ENCODE results near the gene DHRS9. TPM values are rescaled to one million over a fixed set of nuclear protein-coding genes. Genes with fewer than 3 reads are reported as not detected.

The DHRS9 gene
- total RNA-seq, 1 experiment from 2014 or later = 0.22 TPM

- H3K9me2 ChIP-seq (replicated peaks; ENCODE audit: low read length) = no peaks in the 10 kb centered on the region; the same call in 1 of the 2 replicates
- ATAC-seq = no peak
Measured at GRCh38 chr2:169082995-169083394, 13.6 kb downstream of the DHRS9 start.

GRCh38 chr2:169086893-169087467 lies 17.6 kb downstream of the DHRS9 start:
- intact Hi-C loops (cut with micrococcal nuclease) = no loop called here
- BruUV-seq (replicated peaks) = no TSS peak
- H3K9ac ChIP-seq (ENCODE audit: low read length) = no peak overlapping the region
- no peaks in the 10 kb centered on the region; the same call in 1 of the 2 replicates for H3K36me3 ChIP-seq (ENCODE audit: low read depth, low read length)
- no peaks in the 10 kb centered on the region for H4K20me1 ChIP-seq (ENCODE audit: low read length)
- H3K9me2 ChIP-seq (replicated peaks; ENCODE audit: low read length) = no peaks in the 10 kb centered on the region; the same call in 1 of the 2 replicates
- TF ChIP-seq EZH2 (IDR thresholded peaks at IDR 0.05; ENCODE audit: low read length, unreplicated experiment) (no peak), EZH2phosphoT487 (IDR thresholded peaks at IDR 0.05; ENCODE audit: borderline replicate concordance, low read length) (no peak)
- ATAC-seq (peak; percentile 35), DNase-seq (peak; percentile 85)
- peak overlapping the region; percentile 58 for H3K27ac ChIP-seq (ENCODE audit: low read length)
- H3K4me1 ChIP-seq (ENCODE audit: insufficient read depth, low read length) = peaks cover 22% of the 10 kb centered on the region
- 0 out of 2 replicates have a peak, but pooled peaks cover 8% of the 10 kb centered on the region for H3K9me3 ChIP-seq (ENCODE audit: low read length)
- POLR2A ChIA-PET (ENCODE audit: unreplicated experiment) = no interaction called here
- no peaks in the 10 kb centered on the region for H3K27me3 ChIP-seq (ENCODE audit: low read length)
- H2AFZ ChIP-seq (ENCODE audit: low read length) = no peak overlapping the region
- CTCF ChIA-PET = no interaction called here
- H3K4me3 ChIP-seq (ENCODE audit: low read length) = no peak overlapping the region
- H3K4me2 ChIP-seq (ENCODE audit: low read length) = 0 out of 2 replicates have a peak overlapping the region, but pooled peaks have one; percentile 5
- no peaks in the 10 kb centered on the region for H3K79me2 ChIP-seq (ENCODE audit: low read length)
- H3F3A ChIP-seq (ENCODE audit: low read length, unreplicated experiment) = no peaks in the 10 kb centered on the region

More at GRCh38 chr2:169082995-169083394, 13.6 kb downstream of the DHRS9 start:
- H3K27ac ChIP-seq (ENCODE audit: low read length) = no peak overlapping the region
- H3K4me2 ChIP-seq (ENCODE audit: low read length) = no peak overlapping the region
- no peak overlapping the region for H2AFZ ChIP-seq (ENCODE audit: low read length)
- intact Hi-C loops (cut with micrococcal nuclease) = no loop called here
- CTCF ChIA-PET = no interaction called here
- no peaks in the 10 kb centered on the region; the same call in 1 of the 2 replicates for H3K36me3 ChIP-seq (ENCODE audit: low read depth, low read length)
- H3K9me3 ChIP-seq (ENCODE audit: low read length) = 0 out of 2 replicates have a peak, but pooled peaks cover 8% of the 10 kb centered on the region
- no peaks in the 10 kb centered on the region for H3K79me2 ChIP-seq (ENCODE audit: low read length)
- H3K27me3 ChIP-seq (ENCODE audit: low read length) = no peaks in the 10 kb centered on the region
- H4K20me1 ChIP-seq (ENCODE audit: low read length) = no peaks in the 10 kb centered on the region
- H3K4me3 ChIP-seq (ENCODE audit: low read length) = no peak overlapping the region
- POLR2A ChIA-PET (ENCODE audit: unreplicated experiment) = no interaction called here
- H3F3A ChIP-seq (ENCODE audit: low read length, unreplicated experiment) = no peaks in the 10 kb centered on the region
- DNase-seq = no peak
- H3K4me1 ChIP-seq (ENCODE audit: insufficient read depth, low read length) = peaks cover 19% of the 10 kb centered on the region
- no peak overlapping the region for H3K9ac ChIP-seq (ENCODE audit: low read length)
- no peak for TF ChIP-seq EZH2phosphoT487 (IDR thresholded peaks at IDR 0.05; ENCODE audit: borderline replicate concordance, low read length)
- no peak for TF ChIP-seq CTCF (conservative IDR thresholded peaks at IDR 0.05; ENCODE audit: low read depth, low read length)
- no peak for TF ChIP-seq EZH2 (IDR thresholded peaks at IDR 0.05; ENCODE audit: low read length, unreplicated experiment)
- no TSS peak for BruUV-seq (replicated peaks)

- DNase-seq = no peak
- H3K36me3 ChIP-seq (ENCODE audit: low read depth, low read length) = no peaks in the 10 kb centered on the region; the same call in 1 of the 2 replicates
- no peak overlapping the region for H3K9ac ChIP-seq (ENCODE audit: low read length)
- TF ChIP-seq EZH2phosphoT487 (IDR thresholded peaks at IDR 0.05; ENCODE audit: borderline replicate concordance, low read length) (no peak), EZH2 (IDR thresholded peaks at IDR 0.05; ENCODE audit: low read length, unreplicated experiment) (no peak), CTCF (conservative IDR thresholded peaks at IDR 0.05; ENCODE audit: low read depth, low read length) (no peak)
- POLR2A ChIA-PET (ENCODE audit: unreplicated experiment) = no interaction called here
- no peaks in the 10 kb centered on the region for H4K20me1 ChIP-seq (ENCODE audit: low read length)
- H3K27ac ChIP-seq (ENCODE audit: low read length) = peak overlapping the region; percentile 32
- no peak; the same call in 1 of the 2 replicates for ATAC-seq
- H3K9me2 ChIP-seq (replicated peaks; ENCODE audit: low read length) = no peaks in the 10 kb centered on the region
- H3K27me3 ChIP-seq (ENCODE audit: low read length) = no peaks in the 10 kb centered on the region
- CTCF ChIA-PET = no interaction called here
- no peak overlapping the region for H2AFZ ChIP-seq (ENCODE audit: low read length)
- intact Hi-C loops (cut with micrococcal nuclease) = no loop called here
- H3K4me3 ChIP-seq (ENCODE audit: low read length) = no peak overlapping the region
- no TSS peak for BruUV-seq (replicated peaks)
- H3K4me2 ChIP-seq (ENCODE audit: low read length) = no peak overlapping the region
- peaks cover 31% of the 10 kb centered on the region for H3K4me1 ChIP-seq (ENCODE audit: insufficient read depth, low read length)
- H3F3A ChIP-seq (ENCODE audit: low read length, unreplicated experiment) = peaks cover 3% of the 10 kb centered on the region
- 0 out of 2 replicates have a peak, but pooled peaks cover 8% of the 10 kb centered on the region for H3K9me3 ChIP-seq (ENCODE audit: low read length)
- H3K79me2 ChIP-seq (ENCODE audit: low read length) = no peaks in the 10 kb centered on the region
Measured at GRCh38 chr2:169087757-169088379, 18.5 kb downstream of the DHRS9 start.
